Gastrocnemius medialis (tissue), 4 donors: ENCODE results near the gene TDRD7. TPM values are rescaled to one million over a fixed set of nuclear protein-coding genes. Genes with fewer than 3 reads are reported as not detected.

ENCODE experiments used
- ATAC-seq, 2 donors: fragments of 150-250 bp; one replicate each; pipeline ENCODE4 v1.9.1; 2016
- DNase-seq, 2 donors: peaks; one replicate each; pipeline ENCODE4 v3.0.0-alpha.2; 2019
- H3K27ac ChIP-seq, 4 donors: fragments of 200-600 bp; sonication (generic); 1 replicate in 1 of 4; 2 replicates in 3 of 4; pipeline ENCODE4 v1.5.1; 2016 to 2018; ENCODE audit warnings: mild to moderate bottlenecking in 2 of 4, moderate library complexity in 1 of 4
- H3K27me3 ChIP-seq, 3 donors: fragments of 200-600 bp; sonication (generic) in 2 of 3; 1 replicate in 1 of 3; 2 replicates in 2 of 3; pipeline versions ENCODE4 v1.5.1 to v1.6.0; 2016 to 2019; ENCODE audit warnings: mild to moderate bottlenecking in 1 of 3, moderate library complexity in 1 of 3
- H3K36me3 ChIP-seq, 2 donors: fragments of 200-600 bp; sonication (generic) in 1 of 2; one replicate each; pipeline ENCODE4 v1.5.1; 2017 to 2018
- H3K4me1 ChIP-seq, 2 donors: fragments of 200-600 bp; sonication (generic) in 1 of 2; one replicate each; pipeline ENCODE4 v1.5.1; 2016 to 2017; ENCODE audit warnings: mild to moderate bottlenecking in 2 of 2
- H3K4me3 ChIP-seq, 4 donors: fragments of 200-600 bp; sonication (generic) in 3 of 4; 1 replicate in 1 of 4; 2 replicates in 3 of 4; pipeline ENCODE4 v1.5.1; 2016 to 2019; ENCODE audit warnings: mild to moderate bottlenecking in 2 of 4
- H3K9me3 ChIP-seq, 3 donors: fragments of 200-600 bp; sonication (generic) in 2 of 3; 1 replicate in 1 of 3; 2 replicates in 2 of 3; pipeline ENCODE4 v1.5.1; 2016 to 2019
- CTCF ChIP-seq, 5 experiments: fragments of 450-650 bp in 3 of 5; fragments of 200-600 bp in 2 of 5; sonication (generic) in 2 of 5; IDR thresholded peaks in 4 of 5; conservative IDR thresholded peaks in 1 of 5; 1 replicate in 4 of 5; 2 replicates in 1 of 5; pipeline ENCODE4 v1.5.1; 2016 to 2019; ENCODE audit warnings: antibody characterized with exemption in 5 of 5, mild to moderate bottlenecking in 3 of 5, moderate library complexity in 3 of 5
- POLR2A ChIP-seq, 2 donors: fragments of 450-650 bp; IDR thresholded peaks; one replicate each; pipeline ENCODE4 v1.6.1; 2017; ENCODE audit warnings: antibody characterized with exemption in 2 of 2, mild to moderate bottlenecking in 2 of 2, moderate library complexity in 2 of 2
- in situ Hi-C, 4 donors: fragments of 200-750 bp; cut with MboI; loops; one replicate each; pipeline versions ENCODE4 v1.15.0 to v1.8.0; 2017; ENCODE audit warnings: low sequenced_read_pairs in 4 of 4
- intact Hi-C: fragments of 100-400 bp; cut with DNase I; formaldehyde crosslinking; loops from one replicate; pipeline ENCODE4 v1.15.1; 2023; ENCODE audit warnings: low total_unique reads
- total RNA-seq, 4 donors: library from RNA; depleted of rRNA; stranded (reverse); fragments of >200 nt; gene quantifications; one replicate each; pipeline versions ENCODE4 v1.1.0 to v1.2.3, GENCODE V29; 2016

The TDRD7 gene
- total RNA-seq, 4 donors from 2014 or later: 2.9 to 5.7 (median 3.5) TPM

GRCh38 chr9:97506787-97507186 is 94.9 kb downstream of the TDRD7 start:
- TF ChIP-seq CTCF (IDR thresholded peaks at IDR 0.05 in 4 of 5, conservative IDR thresholded peaks at IDR 0.05 in 1 of 5): no peak
- TF ChIP-seq POLR2A (IDR thresholded peaks at IDR 0.05): no peak
- Histone ChIP-seq H3K36me3 (no peaks in the 10 kb centered on the region), H3K27ac (peak overlapping the region in 3 of 4 donors; percentile 97 to 98 (median 98)), H3K9me3 (no peaks in the 10 kb centered on the region), H3K4me1 (peaks cover 71 to 77% of the 10 kb centered on the region in 2 donors), H3K4me3 (no peak overlapping the region), H3K27me3 (no peaks in the 10 kb centered on the region)
- no peak for DNase-seq
- intact Hi-C loops: no loop called here
- no peak for ATAC-seq
- in situ Hi-C loops: loop anchor here in 1 of 4 donors (10.0 kb wide), 1 partner anchor 88 kb away; no protein-coding TSS in a partner anchor

- peak overlapping the region; percentile 56 to 98 (median 98) for H3K27ac ChIP-seq
- no peak for ATAC-seq
- TF ChIP-seq POLR2A (IDR thresholded peaks at IDR 0.05): no peak
- TF ChIP-seq CTCF (IDR thresholded peaks at IDR 0.05 in 4 of 5, conservative IDR thresholded peaks at IDR 0.05 in 1 of 5): no peak
- H3K4me3 ChIP-seq: no peak overlapping the region
- H3K27me3 ChIP-seq: no peaks in the 10 kb centered on the region
- DNase-seq: no peak
- intact Hi-C loops (no loop called here), in situ Hi-C loops (loop anchor here in 1 of 4 donors (10.0 kb wide), 1 partner anchor 87 kb away; no protein-coding TSS in a partner anchor)
- no peaks in the 10 kb centered on the region for H3K36me3 ChIP-seq
- no peaks in the 10 kb centered on the region for H3K9me3 ChIP-seq
- H3K4me1 ChIP-seq: peaks cover 70 to 79% of the 10 kb centered on the region in 2 donors
Observed at GRCh38 chr9:97507428-97507984, 95.6 kb downstream of the TDRD7 start.

GRCh38 chr9:97508852-97509251 is 97.0 kb downstream of the TDRD7 start:
- no peaks in the 10 kb centered on the region for H3K36me3 ChIP-seq
- DNase-seq (no peak), ATAC-seq (no peak)
- H3K27me3 ChIP-seq: no peaks in the 10 kb centered on the region
- no peaks in the 10 kb centered on the region for H3K9me3 ChIP-seq
- TF ChIP-seq CTCF (IDR thresholded peaks at IDR 0.05 in 4 of 5, conservative IDR thresholded peaks at IDR 0.05 in 1 of 5) (no peak), POLR2A (IDR thresholded peaks at IDR 0.05) (no peak)
- intact Hi-C loops: no loop called here
- H3K27ac ChIP-seq: peak overlapping the region; percentile 89 to 98 (median 98)
- in situ Hi-C loops: loop anchor here in 1 of 4 donors (10.0 kb wide), 1 partner anchor 86 kb away; no protein-coding TSS in a partner anchor
- no peak overlapping the region for H3K4me3 ChIP-seq
- H3K4me1 ChIP-seq: peaks cover 60 to 70% of the 10 kb centered on the region in 2 donors

GRCh38 chr9:97510797-97511654 is 99.1 kb downstream of the TDRD7 start:
- H3K27ac ChIP-seq: peak overlapping the region; percentile 89 to 98 (median 96)
- no peaks in the 10 kb centered on the region for H3K9me3 ChIP-seq
- ATAC-seq (peak; percentile 9 to 68), DNase-seq (no peak)
- H3K4me1 ChIP-seq: peaks cover 55 to 69% of the 10 kb centered on the region in 2 donors
- no peak overlapping the region for H3K4me3 ChIP-seq
- in situ Hi-C loops: no loop called here
- no peaks in the 10 kb centered on the region for H3K27me3 ChIP-seq
- intact Hi-C loops: no loop called here
- H3K36me3 ChIP-seq: no peaks in the 10 kb centered on the region
- TF ChIP-seq POLR2A (IDR thresholded peaks at IDR 0.05): peak in 1 of 2 donors; percentile 11
- TF ChIP-seq CTCF (IDR thresholded peaks at IDR 0.05 in 4 of 5, conservative IDR thresholded peaks at IDR 0.05 in 1 of 5): no peak
